IMR-90 (cell line): Measurements from ENCODE around the gene DEAF1. TPM values are rescaled to one million over a fixed set of nuclear protein-coding genes. Genes with fewer than 3 reads are reported as not detected.

ENCODE experiments used
- ATAC-seq: fragments of 200-7000 bp; cut with Tn5 transposase; 2 replicates; pipeline ENCODE4 v1.9.1; 2020; ENCODE audit warnings: low read depth, mild to moderate bottlenecking, moderate library complexity
- BruUV-seq: library from RNA; stranded (reverse); fragments of 400-500 nt; replicated peaks from 2 replicates; lab custom pipeline; 2021; lab: Mats Ljungman, UMichigan
- CTCF ChIA-PET: fragments of 300-600 bp; formaldehyde crosslinking; extraction: SDS; loops from one replicate; lab custom pipeline; 2021; ENCODE audit warnings: antibody characterized with exemption; lab: Yijun Ruan, JAX
- POLR2A ChIA-PET: fragments of 300-600 bp; sonication (Branson Sonifier 250); formaldehyde crosslinking; loops from one replicate; lab custom pipeline; 2022; ENCODE audit warnings: antibody characterized with exemption; ENCODE audit not compliant: unreplicated experiment; lab: Charles Lee
- DNase-seq: peaks from one replicate; pipeline ENCODE4 v3.0.0; 2013
- H2AFZ ChIP-seq: replicated peaks from 2 replicates; pipeline ENCODE3; 2013; ENCODE audit warnings: low read length, mild to moderate bottlenecking; ENCODE audit not compliant: poor library complexity
- H2AK5ac ChIP-seq: 2 replicates; pipeline ENCODE4 v1.6.1; 2013; ENCODE audit warnings: low read depth, low read length, inconsistent platforms
- H2AK9ac ChIP-seq: replicated peaks from 2 replicates; pipeline ENCODE3; 2013; ENCODE audit warnings: mild to moderate bottlenecking, low read depth, low read length, moderate library complexity; ENCODE audit not compliant: poor library complexity
- H2BK120ac ChIP-seq: 2 replicates; pipeline ENCODE4 v1.6.1; 2013; ENCODE audit warnings: low read depth, low read length, inconsistent platforms
- H2BK15ac ChIP-seq: 3 replicates; pipeline ENCODE4 v1.6.1; 2013; ENCODE audit warnings: low read depth, low read length, inconsistent platforms
- H2BK20ac ChIP-seq: 2 replicates; pipeline ENCODE4 v1.6.1; 2013; ENCODE audit warnings: low read depth, mild to moderate bottlenecking, inconsistent platforms, low read length, moderate library complexity
- H2BK5ac ChIP-seq: 2 replicates; pipeline ENCODE4 v1.6.1; 2013; ENCODE audit warnings: mild to moderate bottlenecking, low read depth, low read length, inconsistent platforms; ENCODE audit not compliant: poor library complexity, severe bottlenecking
- H3K14ac ChIP-seq: replicated peaks from 2 replicates; pipeline ENCODE4 v1.6.1; 2013; ENCODE audit warnings: low read depth, low read length, inconsistent platforms
- H3K18ac ChIP-seq: 2 replicates; pipeline ENCODE4 v1.6.1; 2013; ENCODE audit warnings: low read depth, low read length, control low read depth
- H3K23ac ChIP-seq: 2 replicates; pipeline ENCODE4 v1.6.1; 2013; ENCODE audit warnings: low read depth, low read length, inconsistent platforms
- H3K27ac ChIP-seq: 2 replicates; pipeline ENCODE4 v1.5.1; 2013; ENCODE audit warnings: mild to moderate bottlenecking, control low read depth, low read length; ENCODE audit not compliant: insufficient read depth
- H3K27me3 ChIP-seq: 2 replicates; pipeline ENCODE4 v1.6.1; 2013; ENCODE audit warnings: low read length; ENCODE audit not compliant: control insufficient read depth, insufficient read depth
- H3K36me3 ChIP-seq: 2 replicates; pipeline ENCODE4 v1.6.1; 2013; ENCODE audit warnings: low read length, mixed read lengths; ENCODE audit not compliant: control insufficient read depth, insufficient read depth
- H3K4ac ChIP-seq: 2 replicates; pipeline ENCODE4 v1.6.1; 2013; ENCODE audit warnings: low read depth, low read length, inconsistent platforms
- H3K4me1 ChIP-seq: 2 replicates; pipeline ENCODE4 v1.6.1; 2013; ENCODE audit warnings: low read length, mixed read lengths; ENCODE audit not compliant: control insufficient read depth, insufficient read depth
- H3K4me2 ChIP-seq: 2 replicates; pipeline ENCODE4 v1.6.1; 2013; ENCODE audit warnings: low read depth, mild to moderate bottlenecking, control low read depth, low read length, moderate library complexity
- H3K4me3 ChIP-seq: 2 replicates; pipeline ENCODE4 v1.5.1; 2013; ENCODE audit warnings: low read depth, mild to moderate bottlenecking, control low read depth, low read length, moderate library complexity; ENCODE audit not compliant: insufficient read depth
- H3K56ac ChIP-seq: 2 replicates; pipeline ENCODE4 v1.6.1; 2013; ENCODE audit warnings: low read length, inconsistent platforms; ENCODE audit not compliant: insufficient read depth; ENCODE audit errors: extremely low read depth
- H3K79me1 ChIP-seq, 2 experiments: 2 replicates each; pipeline ENCODE4 v1.6.1; 2013; ENCODE audit warnings: low read length in 2 of 2, inconsistent platforms in 1 of 2, low read depth in 1 of 2
- H3K9ac ChIP-seq: 2 replicates; pipeline ENCODE4 v1.6.1; 2013; ENCODE audit warnings: low read depth, low read length, control low read depth
- H3K9me1 ChIP-seq: 2 replicates; pipeline ENCODE4 v1.6.1; 2013; ENCODE audit warnings: low read length, inconsistent platforms; ENCODE audit not compliant: insufficient read depth
- H3K9me3 ChIP-seq: 2 replicates; pipeline ENCODE4 v1.6.1; 2013; ENCODE audit warnings: low read length; ENCODE audit not compliant: control insufficient read depth, insufficient read depth
- H4K20me1 ChIP-seq: 2 replicates; pipeline ENCODE4 v1.6.1; 2013; ENCODE audit warnings: low read length, inconsistent platforms; ENCODE audit not compliant: insufficient read depth
- H4K5ac ChIP-seq: 2 replicates; pipeline ENCODE4 v1.6.1; 2013; ENCODE audit warnings: mild to moderate bottlenecking, low read depth, low read length, control low read depth
- H4K8ac ChIP-seq, 2 experiments: 2 replicates each; pipeline ENCODE4 v1.6.1; 2013; ENCODE audit warnings: low read depth in 2 of 2, low read length in 2 of 2, control low read depth in 1 of 2, inconsistent platforms in 1 of 2
- H4K91ac ChIP-seq: 2 replicates; pipeline ENCODE4 v1.6.1; 2013; ENCODE audit warnings: low read depth, low read length, inconsistent platforms; ENCODE audit not compliant: insufficient read depth
- MAFK ChIP-seq: IDR thresholded peaks from 2 replicates; pipeline ENCODE4 v1.6.1; 2012; ENCODE audit warnings: low read depth, low read length, improper control_type of control experiment
- POLR2A ChIP-seq: IDR thresholded peaks from 2 replicates; pipeline ENCODE4 v1.6.1; 2012; ENCODE audit warnings: mild to moderate bottlenecking, low read depth, low read length
- WGBS, 2 experiments: methylation state at CpG; one replicate each; pipeline versions ENCODE4 v1.1.5 to v1.1.7; 2013; ENCODE audit warnings: missing lambda C conversion rate in 2 of 2; ENCODE audit not compliant: insufficient read length in 1 of 2; ENCODE audit errors: extremely low coverage in 2 of 2; 5-methylcytosine and 5-hydroxymethylcytosine counted together
- dilution Hi-C: fragments of 300-500 bp; cut with HindIII; formaldehyde crosslinking; loops from one replicate; pipeline ENCODE4 v1.14.3; 2018; ENCODE audit warnings: low sequenced_read_pairs; ENCODE audit not compliant: unreplicated experiment
- in situ Hi-C: fragments of 300-500 bp; cut with MboI; formaldehyde crosslinking; loops from 3 replicates; pipeline ENCODE4 v1.14.3; 2019; ENCODE audit warnings: low sequenced_read_pairs, inconsistent platforms, mixed read lengths
- intact Hi-C: fragments of 100-400 bp; cut with micrococcal nuclease; formaldehyde crosslinking; loops from 2 replicates; pipeline ENCODE4 v1.10.0; 2022
- polyA plus RNA-seq, 3 experiments: library from polyadenylated mRNA; depleted of rRNA; stranded (reverse); fragments of >200 nt; gene quantifications; 2 replicates each; pipeline ENCODE4 v1.2.3, GENCODE V29; 2012; ENCODE audit warnings: low replicate concordance in 1 of 3
- total RNA-seq: library from RNA; depleted of rRNA; stranded (reverse); fragments of >200 nt; gene quantifications from 2 replicates; pipeline ENCODE4 v1.2.3, GENCODE V29; 2012

The DEAF1 gene
- total and polyA plus RNA-seq, 2 of the 4 experiments (the other 2 are of a cell fraction) = 22.9 to 31.6 TPM

- Histone ChIP-seq H2AK5ac (no peak overlapping the region), H3K18ac (no peak overlapping the region), H3K27me3 (no peaks in the 10 kb centered on the region), H2AK9ac (peak overlapping the region; percentile 23), H3K79me1 (peaks cover 22 to 60% of the 10 kb centered on the region in 2 experiments), H4K91ac (no peak overlapping the region), H3K56ac (no peak overlapping the region), H3K4me3 (0 out of 2 replicates have a peak overlapping the region, but pooled peaks have one; percentile 4), H3K9me1 (peaks cover 23% of the 10 kb centered on the region), H3K4me1 (peaks cover 19% of the 10 kb centered on the region), H3K36me3 (peaks cover 19% of the 10 kb centered on the region), H2BK5ac (no peak overlapping the region), H3K9ac (peak overlapping the region; percentile 18; the same call in 1 of the 2 replicates), H3K14ac (0 out of 2 replicates have a peak overlapping the region, but pooled peaks have one; percentile 14), H2BK20ac (no peak overlapping the region), H4K8ac (no peak overlapping the region), H4K5ac (no peak overlapping the region), H4K20me1 (peaks cover 33% of the 10 kb centered on the region), H2BK120ac (no peak overlapping the region), H3K27ac (no peak overlapping the region), H3K4ac (no peak overlapping the region), H2BK15ac (no peak overlapping the region), H2AFZ (peak overlapping the region; percentile 8), H3K23ac (peak overlapping the region; percentile 74; the same call in 1 of the 2 replicates), H3K4me2 (peak overlapping the region; percentile 82; the same call in 1 of the 2 replicates), H3K9me3 (no peaks in the 10 kb centered on the region)
- dilution Hi-C loops (no loop called here), intact Hi-C loops (no loop called here), in situ Hi-C loops (no loop called here)
- POLR2A ChIA-PET = no interaction called here
- ATAC-seq (no peak), DNase-seq (no peak)
- CTCF ChIA-PET = interaction anchor here (0.6 kb wide), 1 partner anchor 23 kb away, joined by 3 read pairs; no protein-coding TSS in a partner anchor
- WGBS, 2 experiments = 76% methylated on average over 10 of the region's 23 CpGs; no CpG with 5 or more reads in 1 of the 2 experiments
- BruUV-seq = no TSS peak
- TF ChIP-seq MAFK (peak; percentile 90), POLR2A (no peak)
Measured at GRCh38 chr11:692824-693414, 2.1 kb downstream of the DEAF1 start.
